Immature natural killer cell (primary cell): ENCODE results near the gene CDKAL1. TPM values are rescaled to one million over a fixed set of nuclear protein-coding genes. Genes with fewer than 3 reads are reported as not detected.
A peak's percentile ranks its signal among the peaks of the same experiment; 100 is the strongest.
"Not testable (repeated sequence)": the region's sequence is repeated elsewhere in the genome, so short reads cannot be mapped to it uniquely, and the experiment has no call there.

ENCODE experiments used
- DNase-seq, 3 donors: peaks; one replicate each; pipeline ENCODE4 v3.0.0; 2022; ENCODE audit warnings: mixed read lengths in 1 of 3
- H3K27ac Mint-ChIP-seq, 6 donors: one replicate each; pipeline ENCODE4 v1.8.0; 2020; ENCODE audit warnings: mixed read lengths in 6 of 6, mild to moderate bottlenecking in 5 of 6, inconsistent platforms in 4 of 6, moderate library complexity in 3 of 6
- H3K27me3 Mint-ChIP-seq, 3 donors: one replicate each; pipeline ENCODE4 v1.8.0; 2020 to 2021; ENCODE audit warnings: low read depth in 3 of 3, mild to moderate bottlenecking in 3 of 3, mixed read lengths in 3 of 3, moderate library complexity in 3 of 3, inconsistent platforms in 1 of 3
- H3K36me3 Mint-ChIP-seq, 3 donors: one replicate each; pipeline ENCODE4 v1.8.0; 2020; ENCODE audit warnings: mixed read lengths in 3 of 3, inconsistent platforms in 2 of 3, mild to moderate bottlenecking in 2 of 3
- H3K4me1 Mint-ChIP-seq, 2 donors: one replicate each; pipeline ENCODE4 v1.8.0; 2020; ENCODE audit warnings: inconsistent platforms in 2 of 2, mild to moderate bottlenecking in 2 of 2, mixed read lengths in 2 of 2, moderate library complexity in 1 of 2
- H3K4me3 Mint-ChIP-seq, 5 donors: one replicate each; pipeline ENCODE4 v1.8.0; 2020; ENCODE audit warnings: mild to moderate bottlenecking in 5 of 5, mixed read lengths in 5 of 5, inconsistent platforms in 3 of 5, moderate library complexity in 3 of 5
- H3K9me3 Mint-ChIP-seq, 6 donors: one replicate each; pipeline ENCODE4 v1.8.0; 2020; ENCODE audit warnings: mild to moderate bottlenecking in 6 of 6, mixed read lengths in 6 of 6, inconsistent platforms in 4 of 6, moderate library complexity in 3 of 6
- polyA plus RNA-seq, 3 donors: library from polyadenylated mRNA; unstranded; fragments of 300-500 nt; fragmentation: Illumina TruSeq; gene quantifications; one replicate each; pipeline ENCODE4 v1.2.3, GENCODE V29; 2021

Gene CDKAL1
- polyA plus RNA-seq, 3 donors from 2014 or later = 22.4 to 32.3 (median 25.4) TPM

DNA sequence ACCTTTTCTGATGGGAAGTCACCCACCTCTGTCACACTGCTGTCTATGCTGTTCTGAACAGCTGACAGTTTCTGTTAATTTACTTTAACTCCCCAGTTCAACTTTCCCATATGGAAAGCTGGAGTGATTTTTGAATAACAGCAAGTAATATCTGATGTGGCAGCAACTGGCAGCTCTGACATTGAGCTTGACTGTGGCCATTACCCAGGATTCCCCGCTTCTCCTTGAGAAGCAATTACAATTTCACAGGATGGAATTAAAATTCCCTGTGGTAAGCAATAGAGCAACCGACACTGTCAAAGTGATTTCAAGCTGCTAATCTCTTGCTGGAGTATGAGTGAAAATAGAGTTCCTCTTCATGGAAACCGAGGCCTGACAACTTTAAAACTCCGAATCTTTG is 711.2 kb downstream of the CDKAL1 start:
- Mint-ChIP-seq H3K36me3 (no peaks in the 10 kb centered on the region), H3K9me3 (peaks cover 0 to 3% (median 0%) of the 10 kb centered on the region in 6 donors), H3K4me3 (no peak overlapping the region), H3K27me3 (peaks cover 0 to 2% (median 0%) of the 10 kb centered on the region in 3 donors), H3K27ac (no peak overlapping the region), H3K4me1 (peaks cover 9 to 20% of the 10 kb centered on the region in 2 donors)
- DNase-seq = no peak

DNA sequence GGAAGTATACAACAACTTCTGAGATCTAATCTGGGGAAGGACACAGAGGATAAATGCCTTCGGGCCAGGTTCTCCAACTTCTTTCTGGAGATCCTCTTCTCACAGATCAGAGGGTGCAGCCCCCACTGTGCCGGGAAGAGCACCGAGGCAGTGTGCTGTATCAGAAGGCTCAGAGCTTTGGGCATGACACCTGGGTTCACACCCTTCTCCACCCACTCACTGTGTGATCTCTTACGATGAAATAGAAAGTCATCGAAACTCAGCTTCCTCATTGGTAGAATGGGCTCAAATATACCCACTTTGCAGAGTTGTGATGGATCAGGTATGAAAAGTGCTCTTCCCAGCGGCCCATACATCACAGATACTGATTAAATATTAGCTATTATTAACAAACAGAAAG is 711.8 kb downstream of the CDKAL1 start:
- peak overlapping the region in 1 of 5 donors; percentile 22 for H3K4me3 Mint-ChIP-seq
- no peak for DNase-seq
- H3K4me1 Mint-ChIP-seq = peaks cover 9 to 20% of the 10 kb centered on the region in 2 donors
- H3K36me3 Mint-ChIP-seq = no peaks in the 10 kb centered on the region
- peaks cover 0 to 3% (median 0%) of the 10 kb centered on the region in 6 donors for H3K9me3 Mint-ChIP-seq
- H3K27me3 Mint-ChIP-seq = peaks cover 0 to 2% (median 0%) of the 10 kb centered on the region in 3 donors
- no peak overlapping the region for H3K27ac Mint-ChIP-seq

DNA sequence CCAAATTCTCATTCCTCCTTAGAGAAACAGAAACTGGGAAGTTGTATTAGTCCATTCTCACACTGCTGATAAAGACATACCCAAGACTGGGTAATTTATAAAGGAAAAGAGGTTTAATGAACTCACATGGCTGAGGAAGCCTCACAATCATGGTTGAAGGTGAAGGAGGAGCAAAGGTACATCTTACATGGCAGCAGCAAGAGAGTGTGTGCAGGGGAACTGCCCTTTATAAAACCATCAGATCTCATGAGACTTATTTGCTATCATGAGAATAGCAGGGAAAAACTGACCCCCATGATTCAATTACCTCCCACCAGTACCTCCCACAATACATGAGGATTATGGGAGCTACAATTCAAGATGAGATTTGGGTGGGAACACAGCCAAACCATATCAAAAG is 720.2 kb downstream of the CDKAL1 start:
- H3K4me1 Mint-ChIP-seq, H3K4me3 Mint-ChIP-seq, H3K27me3 Mint-ChIP-seq, H3K27ac Mint-ChIP-seq, H3K36me3 Mint-ChIP-seq, H3K9me3 Mint-ChIP-seq, DNase-seq: not testable (repeated sequence)

DNA sequence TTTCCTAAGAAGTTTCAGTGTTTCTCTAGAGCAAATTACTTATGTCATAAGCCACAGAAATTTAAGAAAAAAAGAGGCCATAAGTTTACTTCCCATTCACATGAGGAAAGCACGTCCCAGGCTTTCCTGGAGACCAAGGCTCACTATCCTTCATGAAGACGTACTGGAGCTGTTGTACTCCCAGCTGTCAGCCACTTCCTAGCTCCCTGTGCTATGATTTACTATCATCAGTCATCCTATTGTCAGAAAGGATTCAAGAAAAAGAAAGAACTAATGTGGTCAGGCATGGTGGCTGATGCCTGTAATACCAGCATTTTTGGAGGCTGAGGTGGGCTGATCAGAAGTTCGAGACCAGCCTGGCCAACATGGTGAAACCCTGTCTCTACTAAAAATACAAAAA is 721.9 kb downstream of the CDKAL1 start:
- DNase-seq = no peak
- peaks cover 0 to 2% (median 0%) of the 10 kb centered on the region in 6 donors for H3K9me3 Mint-ChIP-seq
- no peak overlapping the region for H3K4me3 Mint-ChIP-seq
- peaks cover 7 to 10% of the 10 kb centered on the region in 2 donors for H3K4me1 Mint-ChIP-seq
- H3K36me3 Mint-ChIP-seq = no peaks in the 10 kb centered on the region
- H3K27ac Mint-ChIP-seq = no peak overlapping the region
- peaks cover 0 to 8% (median 2%) of the 10 kb centered on the region in 3 donors for H3K27me3 Mint-ChIP-seq

DNA sequence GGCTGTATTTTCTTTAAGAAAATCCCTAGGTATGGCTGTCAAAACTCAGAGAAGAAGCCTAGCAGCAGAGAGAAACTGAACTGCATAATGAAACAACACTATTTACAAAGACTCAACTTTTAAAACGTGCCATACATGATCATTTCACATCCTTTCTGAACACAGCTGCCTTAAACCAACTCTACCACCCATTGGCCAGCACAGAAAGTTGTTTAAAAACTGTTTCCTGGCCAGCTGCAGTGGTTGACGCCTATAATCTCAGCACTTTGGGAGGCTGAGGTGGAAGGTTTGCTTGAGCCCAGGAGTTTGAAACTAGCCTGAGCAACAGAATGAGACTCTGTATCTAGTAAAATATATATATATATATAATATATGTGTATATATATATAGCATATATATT is 722.9 kb downstream of the CDKAL1 start:
- no peak overlapping the region for H3K4me3 Mint-ChIP-seq
- DNase-seq = no peak
- H3K36me3 Mint-ChIP-seq = no peaks in the 10 kb centered on the region
- peaks cover 0 to 2% (median 0%) of the 10 kb centered on the region in 6 donors for H3K9me3 Mint-ChIP-seq
- H3K4me1 Mint-ChIP-seq = peaks cover 7 to 10% of the 10 kb centered on the region in 2 donors
- H3K27me3 Mint-ChIP-seq = peaks cover 0 to 8% (median 2%) of the 10 kb centered on the region in 3 donors
- H3K27ac Mint-ChIP-seq = no peak overlapping the region

DNA sequence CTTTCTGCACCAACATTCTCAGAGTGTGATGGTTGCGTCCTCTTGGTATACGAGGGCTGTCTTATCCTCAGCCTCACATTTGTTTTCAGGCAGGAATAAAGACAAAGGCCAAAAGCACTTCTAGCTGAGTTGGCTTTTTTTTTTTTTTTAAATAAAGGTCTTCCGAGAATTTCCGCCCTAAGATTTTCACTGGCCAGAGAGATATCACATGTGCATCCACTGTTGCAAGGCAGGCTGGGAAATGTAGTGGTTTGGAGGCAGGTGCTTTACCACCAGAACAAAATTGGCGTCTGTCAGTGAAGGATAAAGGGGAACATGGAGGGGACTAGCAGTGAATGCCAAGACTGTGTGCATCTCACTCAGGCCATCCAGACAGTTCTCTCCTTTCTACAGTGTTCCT is 724.4 kb downstream of the CDKAL1 start:
- Mint-ChIP-seq H3K4me1 (peaks cover 7 to 10% of the 10 kb centered on the region in 2 donors), H3K27me3 (peaks cover 0 to 8% (median 2%) of the 10 kb centered on the region in 3 donors), H3K4me3 (no peak overlapping the region), H3K36me3 (no peaks in the 10 kb centered on the region), H3K27ac (no peak overlapping the region), H3K9me3 (peaks cover 0 to 2% (median 0%) of the 10 kb centered on the region in 6 donors)
- DNase-seq = no peak

DNA sequence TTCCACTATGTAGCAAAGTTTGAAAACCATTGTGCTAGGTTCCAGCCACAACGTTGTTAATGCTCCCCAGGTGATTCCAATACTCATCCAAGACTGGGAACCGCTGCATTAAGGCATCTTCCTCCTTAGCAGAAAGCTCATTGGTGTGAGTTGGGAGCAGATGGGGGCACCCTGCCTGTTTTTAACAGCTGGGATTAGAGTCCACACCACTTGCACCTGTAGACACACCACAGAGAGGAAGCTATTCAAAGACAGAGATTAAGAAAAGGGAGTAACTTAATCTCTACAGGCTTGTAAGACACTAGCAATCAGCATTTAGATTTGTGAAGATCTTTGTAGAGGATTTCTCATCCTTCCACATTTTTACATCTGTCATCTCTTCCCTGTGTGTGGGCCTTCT is 725.4 kb downstream of the CDKAL1 start:
- Mint-ChIP-seq H3K27me3 (peaks cover 0 to 8% (median 2%) of the 10 kb centered on the region in 3 donors), H3K36me3 (no peaks in the 10 kb centered on the region), H3K4me1 (peaks cover 7 to 10% of the 10 kb centered on the region in 2 donors), H3K27ac (no peak overlapping the region), H3K9me3 (peaks cover 0 to 2% (median 0%) of the 10 kb centered on the region in 6 donors), H3K4me3 (peak overlapping the region in 1 of 5 donors; percentile 46)
- DNase-seq = no peak

DNA sequence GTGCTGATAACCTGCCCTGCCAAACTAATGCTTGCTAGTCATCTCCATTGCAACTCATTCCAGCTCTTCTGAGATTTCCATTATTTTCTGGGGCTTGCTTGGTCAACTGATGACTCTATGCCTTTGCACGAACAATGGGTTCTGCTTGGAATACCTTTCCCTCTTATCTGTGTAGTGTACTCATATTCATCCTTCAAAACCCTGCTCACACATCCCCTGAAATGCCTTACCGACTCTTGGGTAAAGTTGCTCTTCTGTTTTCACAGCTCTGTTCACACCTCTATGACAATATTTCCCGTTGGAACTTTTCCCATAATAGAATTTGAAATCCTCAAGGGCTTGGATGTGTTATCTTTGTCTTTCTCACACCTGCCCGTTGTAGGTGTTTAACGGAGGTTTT is 728.2 kb downstream of the CDKAL1 start:
- no peaks in the 10 kb centered on the region for H3K36me3 Mint-ChIP-seq
- no peak for DNase-seq
- no peak overlapping the region for H3K4me3 Mint-ChIP-seq
- H3K27ac Mint-ChIP-seq = no peak overlapping the region
- peaks cover 0 to 6% (median 2%) of the 10 kb centered on the region in 3 donors for H3K27me3 Mint-ChIP-seq
- H3K4me1 Mint-ChIP-seq = peaks cover 7 to 10% of the 10 kb centered on the region in 2 donors
- H3K9me3 Mint-ChIP-seq = peaks cover 0 to 3% (median 0%) of the 10 kb centered on the region in 6 donors

DNA sequence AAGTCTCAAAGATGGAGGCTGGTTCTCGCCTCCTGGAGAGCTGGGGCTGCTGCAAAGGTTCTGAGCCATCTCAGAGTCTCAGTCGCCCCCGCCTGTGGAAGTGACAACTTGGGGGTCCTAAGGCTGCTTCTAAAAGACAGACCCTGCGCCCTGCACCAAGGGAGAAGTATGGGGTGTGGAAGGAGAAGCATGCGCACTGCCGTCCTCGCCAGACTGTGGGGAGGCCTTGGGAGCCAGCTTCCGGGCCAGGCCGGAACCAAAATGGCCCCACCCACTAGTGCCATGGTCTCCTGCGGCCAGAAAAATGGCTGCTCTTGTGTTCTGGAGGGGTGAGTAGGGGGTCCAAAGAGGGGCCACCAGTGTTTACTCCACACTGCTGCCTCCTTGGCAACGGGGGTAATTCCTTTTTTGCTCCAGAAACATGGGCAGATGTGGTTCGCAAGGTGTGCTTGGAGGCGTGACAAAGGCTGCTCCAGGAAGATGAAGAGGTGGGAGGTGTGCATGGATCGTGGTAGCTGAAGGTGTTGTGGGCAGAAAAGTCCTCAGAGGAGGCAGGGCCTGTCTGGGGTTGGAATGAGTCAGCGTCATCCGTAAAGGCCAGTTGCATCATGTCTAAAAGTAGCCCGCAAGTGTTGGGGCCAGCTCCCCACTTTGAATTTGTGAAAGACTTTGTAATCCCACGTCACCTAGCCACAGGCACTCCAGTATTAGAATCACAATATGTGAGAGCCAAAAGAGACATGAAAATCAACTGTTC is 729.5 kb downstream of the CDKAL1 start:
- no peak overlapping the region for H3K27ac Mint-ChIP-seq
- no peaks in the 10 kb centered on the region for H3K36me3 Mint-ChIP-seq
- no peak for DNase-seq
- peaks cover 0 to 4% (median 0%) of the 10 kb centered on the region in 3 donors for H3K27me3 Mint-ChIP-seq
- H3K4me1 Mint-ChIP-seq = peaks cover 7 to 10% of the 10 kb centered on the region in 2 donors
- H3K9me3 Mint-ChIP-seq = peaks cover 0 to 3% (median 0%) of the 10 kb centered on the region in 6 donors
- H3K4me3 Mint-ChIP-seq = no peak overlapping the region

DNA sequence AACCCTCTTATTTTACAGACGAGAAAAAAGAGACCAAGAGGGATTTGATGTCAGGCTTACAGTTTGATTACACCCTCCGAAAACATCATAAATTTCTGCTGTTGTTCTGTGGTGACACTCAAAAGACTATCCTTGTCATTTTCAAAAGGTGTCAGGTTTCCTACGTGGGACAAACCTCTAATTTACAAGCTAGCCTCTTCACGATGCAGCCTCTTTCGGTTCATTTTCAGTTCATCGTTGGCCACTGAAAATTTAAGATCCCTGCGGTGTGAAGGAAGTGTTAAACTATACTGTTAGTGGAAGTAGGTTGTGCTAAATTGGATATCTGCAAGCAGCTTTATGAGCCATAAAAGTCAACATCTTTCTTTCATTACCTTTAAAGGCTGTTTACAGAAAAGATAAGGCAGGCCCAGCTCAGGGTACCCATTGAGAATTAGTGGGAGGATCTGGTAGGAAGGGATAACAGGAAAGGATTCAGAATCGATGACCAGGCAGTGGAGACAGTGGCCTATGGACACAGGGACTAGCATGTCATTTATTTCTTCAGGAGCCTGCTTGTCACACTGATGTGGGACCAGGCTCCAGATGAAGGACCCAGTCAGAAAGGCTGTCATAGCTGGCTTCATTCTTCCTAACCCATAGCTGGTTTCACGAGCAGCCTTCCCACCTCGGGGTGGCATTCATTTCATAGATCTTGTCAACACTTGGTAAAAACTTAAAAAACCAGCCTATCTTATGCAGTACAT is 730.2 kb downstream of the CDKAL1 start:
- H3K9me3 Mint-ChIP-seq = peaks cover 0 to 3% (median 0%) of the 10 kb centered on the region in 6 donors
- no peak for DNase-seq
- H3K4me1 Mint-ChIP-seq = peaks cover 7 to 10% of the 10 kb centered on the region in 2 donors
- H3K27ac Mint-ChIP-seq = no peak overlapping the region
- H3K36me3 Mint-ChIP-seq = no peaks in the 10 kb centered on the region
- no peaks in the 10 kb centered on the region for H3K27me3 Mint-ChIP-seq
- no peak overlapping the region for H3K4me3 Mint-ChIP-seq

DNA sequence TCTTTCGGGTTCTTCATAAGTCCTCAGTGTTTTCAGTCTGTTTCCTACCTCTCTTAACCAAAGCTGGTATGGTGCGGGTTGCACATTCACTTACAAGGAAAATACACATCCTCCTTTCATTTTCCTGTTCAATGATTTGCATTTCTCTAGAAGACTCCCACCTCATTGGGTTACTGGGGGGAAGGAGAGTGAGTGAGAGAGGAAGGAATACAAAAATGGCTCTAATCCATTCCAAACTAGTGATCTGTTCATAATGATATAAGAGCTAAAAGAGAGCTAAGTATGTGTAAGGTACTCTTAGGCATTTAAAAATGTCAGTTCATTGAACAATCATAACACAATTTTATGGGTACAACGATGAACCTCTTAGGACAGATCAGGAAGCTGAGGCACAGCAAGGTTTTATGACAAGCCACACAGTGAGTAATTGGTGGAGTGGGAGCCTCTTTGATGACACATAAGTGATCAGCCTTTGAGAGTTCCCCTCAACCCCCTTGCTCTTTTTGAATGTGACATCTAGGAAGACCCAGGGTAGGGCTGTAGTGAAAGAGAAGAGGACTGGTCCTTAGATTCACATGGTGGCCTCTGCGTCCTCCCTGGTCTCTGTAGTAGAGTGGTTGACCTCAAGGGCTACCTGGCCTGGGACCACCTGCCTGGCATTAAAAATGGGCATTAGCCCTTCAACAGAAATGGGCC is 730.9 kb downstream of the CDKAL1 start:
- Mint-ChIP-seq H3K27me3 (no peaks in the 10 kb centered on the region), H3K4me1 (peaks cover 0 to 2% of the 10 kb centered on the region in 2 donors), H3K9me3 (peaks cover 0 to 3% (median 0%) of the 10 kb centered on the region in 6 donors), H3K36me3 (peaks cover 0 to 3% (median 0%) of the 10 kb centered on the region in 3 donors), H3K4me3 (no peak overlapping the region), H3K27ac (no peak overlapping the region)
- no peak for DNase-seq

DNA sequence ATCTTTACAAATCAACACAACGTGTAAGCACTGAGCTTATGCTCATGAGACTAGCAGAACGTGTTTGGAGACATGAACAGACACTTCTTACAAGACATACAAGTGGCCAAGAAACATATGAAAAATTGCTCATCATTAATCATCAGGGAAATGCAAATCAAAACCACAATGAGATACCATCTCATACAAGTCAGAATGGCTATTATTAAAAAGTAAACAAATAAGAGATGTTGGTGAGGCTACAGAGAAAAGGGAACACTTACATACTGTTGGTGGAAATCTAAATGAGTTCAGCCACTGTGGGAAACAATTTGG is 731.4 kb downstream of the CDKAL1 start:
- no peak for DNase-seq
- Mint-ChIP-seq H3K36me3 (peaks cover 0 to 3% (median 0%) of the 10 kb centered on the region in 3 donors), H3K9me3 (peaks cover 0 to 3% (median 0%) of the 10 kb centered on the region in 6 donors), H3K4me1 (no peaks in the 10 kb centered on the region), H3K27me3 (no peaks in the 10 kb centered on the region), H3K27ac (no peak overlapping the region), H3K4me3 (no peak overlapping the region)

DNA sequence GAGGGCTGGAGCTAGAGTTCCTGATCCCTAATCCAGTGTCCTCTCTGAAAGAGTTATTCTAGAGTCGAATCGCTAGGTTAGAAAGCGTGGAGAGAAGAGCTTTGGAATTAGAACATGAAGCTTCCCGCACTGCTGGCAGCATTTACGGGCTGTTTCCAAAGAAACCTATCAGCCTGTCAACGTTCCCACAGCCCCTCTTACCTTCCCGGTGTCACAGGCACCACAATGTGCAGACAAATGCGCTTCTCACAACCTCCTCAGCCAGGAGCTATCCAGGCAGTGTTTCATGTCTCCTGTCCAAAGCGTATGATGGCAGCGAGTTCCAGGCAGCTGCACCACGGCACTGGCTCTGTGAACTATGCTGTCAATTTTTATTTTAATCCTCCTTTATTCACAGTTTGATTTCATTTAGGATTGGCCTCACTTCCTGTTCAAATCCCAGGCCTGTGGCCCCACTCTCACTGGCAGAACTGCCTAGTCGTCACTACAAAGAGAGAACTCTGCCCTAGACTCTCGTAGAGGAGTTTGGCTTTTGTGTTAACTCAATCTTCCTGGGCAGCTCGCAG is 736.5 kb downstream of the CDKAL1 start:
- Mint-ChIP-seq H3K4me3 (no peak overlapping the region), H3K4me1 (no peaks in the 10 kb centered on the region), H3K27ac (no peak overlapping the region), H3K9me3 (peaks cover 0 to 1% (median 0%) of the 10 kb centered on the region in 6 donors), H3K36me3 (peaks cover 0 to 3% (median 0%) of the 10 kb centered on the region in 3 donors), H3K27me3 (no peaks in the 10 kb centered on the region)
- DNase-seq = no peak
